Ascending aorta (tissue), 2 donors: Measurements from ENCODE around the gene RGS6. TPM values are rescaled to one million over a fixed set of nuclear protein-coding genes. Genes with fewer than 3 reads are reported as not detected.

Experiments
- DNase-seq, 2 donors: peaks; one replicate each; pipeline ENCODE4 v3.0.0-alpha.2; 2019; ENCODE audit warnings: low spot score in 2 of 2
- H3K27ac ChIP-seq, 2 donors: fragments of 200-600 bp; sonication (generic); one replicate each; pipeline ENCODE4 v1.5.1; 2016 to 2017; ENCODE audit warnings: mild to moderate bottlenecking in 1 of 2
- H3K27me3 ChIP-seq: fragments of 200-600 bp; sonication (generic); one replicate; pipeline ENCODE4 v1.5.1; 2017
- H3K36me3 ChIP-seq, 2 donors: fragments of 200-600 bp; sonication (generic); one replicate each; pipeline ENCODE4 v1.5.1; 2016
- H3K4me1 ChIP-seq, 2 donors: fragments of 200-600 bp; sonication (generic); one replicate each; pipeline ENCODE4 v1.5.1; 2016 to 2017; ENCODE audit warnings: mild to moderate bottlenecking in 1 of 2
- H3K4me3 ChIP-seq, 2 donors: fragments of 200-600 bp; sonication (generic); one replicate each; pipeline ENCODE4 v1.5.1; 2016 to 2017; ENCODE audit warnings: mild to moderate bottlenecking in 1 of 2
- H3K9me3 ChIP-seq, 2 donors: fragments of 200-600 bp; sonication (generic); one replicate each; pipeline ENCODE4 v1.5.1; 2016
- intact Hi-C: fragments of 100-400 bp; cut with DNase I; formaldehyde crosslinking; loops from one replicate; pipeline ENCODE4 v1.15.1; 2023
- total RNA-seq: library from RNA; depleted of rRNA; stranded (reverse); fragments of >200 nt; gene quantifications from one replicate; pipeline ENCODE4 v1.1.0, GENCODE V29; 2016
- TF ChIP-seq, protein P1 (sequence below), 3 experiments: fragments of 200-600 bp in 2 of 3; fragments of 450-650 bp in 1 of 3; sonication (generic) in 2 of 3; IDR thresholded peaks; one replicate each; pipeline ENCODE4 v1.5.1; 2016 to 2019; ENCODE audit warnings: antibody characterized with exemption in 3 of 3, mild to moderate bottlenecking in 1 of 3, moderate library complexity in 1 of 3

Gene RGS6
- total RNA-seq, 1 donor from 2014 or later = 0.11 TPM

DNA sequence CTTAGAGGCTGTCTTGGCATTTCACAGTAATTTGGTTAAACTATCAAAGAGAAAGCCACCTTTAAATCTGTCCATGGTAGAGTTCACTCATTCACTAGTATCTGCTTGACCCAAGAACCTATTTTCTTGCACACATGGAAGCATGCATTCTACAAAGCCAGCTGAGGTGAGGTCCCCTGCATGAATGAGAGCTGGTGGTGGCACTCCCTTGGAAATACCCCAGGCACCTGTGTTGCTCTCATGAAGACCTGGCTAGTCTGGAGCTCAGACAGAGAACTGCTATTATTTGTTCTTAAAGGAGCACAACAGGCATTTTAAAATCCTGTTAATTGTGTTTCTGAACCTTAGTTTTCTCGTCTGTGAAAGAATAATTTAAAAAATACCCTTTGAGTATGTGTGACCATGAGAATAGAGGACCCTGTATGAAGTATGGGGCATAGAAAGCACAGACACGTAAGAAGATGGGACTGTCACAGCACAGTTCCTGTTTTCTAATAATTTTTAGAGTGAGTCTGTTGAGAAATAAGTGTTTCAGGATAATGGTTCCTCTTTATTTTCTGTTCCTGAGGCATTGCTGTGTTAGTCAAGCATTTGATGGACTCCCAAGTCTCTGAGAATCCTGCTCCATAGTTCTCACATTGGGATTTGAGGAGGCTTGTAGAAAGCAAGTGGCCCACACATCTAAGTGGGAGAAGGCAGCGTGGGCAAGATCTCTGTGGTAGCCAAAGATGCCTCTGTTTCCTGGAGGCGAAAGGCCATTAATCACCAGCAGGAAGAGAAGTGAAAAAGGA lies 10.9 kb downstream of the RGS6 start:
- TF ChIP-seq, protein P1, sequence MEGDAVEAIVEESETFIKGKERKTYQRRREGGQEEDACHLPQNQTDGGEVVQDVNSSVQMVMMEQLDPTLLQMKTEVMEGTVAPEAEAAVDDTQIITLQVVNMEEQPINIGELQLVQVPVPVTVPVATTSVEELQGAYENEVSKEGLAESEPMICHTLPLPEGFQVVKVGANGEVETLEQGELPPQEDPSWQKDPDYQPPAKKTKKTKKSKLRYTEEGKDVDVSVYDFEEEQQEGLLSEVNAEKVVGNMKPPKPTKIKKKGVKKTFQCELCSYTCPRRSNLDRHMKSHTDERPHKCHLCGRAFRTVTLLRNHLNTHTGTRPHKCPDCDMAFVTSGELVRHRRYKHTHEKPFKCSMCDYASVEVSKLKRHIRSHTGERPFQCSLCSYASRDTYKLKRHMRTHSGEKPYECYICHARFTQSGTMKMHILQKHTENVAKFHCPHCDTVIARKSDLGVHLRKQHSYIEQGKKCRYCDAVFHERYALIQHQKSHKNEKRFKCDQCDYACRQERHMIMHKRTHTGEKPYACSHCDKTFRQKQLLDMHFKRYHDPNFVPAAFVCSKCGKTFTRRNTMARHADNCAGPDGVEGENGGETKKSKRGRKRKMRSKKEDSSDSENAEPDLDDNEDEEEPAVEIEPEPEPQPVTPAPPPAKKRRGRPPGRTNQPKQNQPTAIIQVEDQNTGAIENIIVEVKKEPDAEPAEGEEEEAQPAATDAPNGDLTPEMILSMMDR (IDR thresholded peaks at IDR 0.05) = no peak
- intact Hi-C loops = no loop called here
- H3K4me1 ChIP-seq = no peaks in the 10 kb centered on the region
- H3K9me3 ChIP-seq = no peaks in the 10 kb centered on the region
- no peak for DNase-seq
- no peak overlapping the region for H3K4me3 ChIP-seq
- H3K27me3 ChIP-seq = no peaks in the 10 kb centered on the region
- no peak overlapping the region for H3K27ac ChIP-seq
- H3K36me3 ChIP-seq = no peaks in the 10 kb centered on the region

DNA sequence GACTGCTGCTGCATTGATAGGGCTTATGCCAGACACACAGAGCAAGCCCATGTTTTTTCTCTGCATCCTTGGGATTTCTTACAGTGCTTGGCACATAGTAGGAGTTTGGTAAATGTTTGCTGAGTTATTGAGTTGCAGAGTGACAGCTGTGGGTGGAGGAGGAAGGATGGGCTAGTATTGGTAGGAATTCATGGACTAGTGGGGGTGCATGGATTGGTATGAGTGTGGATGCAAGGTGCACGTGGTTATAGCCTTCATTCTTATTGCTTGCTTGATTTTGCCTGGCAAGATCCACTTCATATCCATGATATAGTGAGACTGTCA lies 11.4 kb downstream of the RGS6 start:
- Histone ChIP-seq H3K27me3 (no peaks in the 10 kb centered on the region), H3K4me1 (no peaks in the 10 kb centered on the region), H3K9me3 (no peaks in the 10 kb centered on the region), H3K36me3 (no peaks in the 10 kb centered on the region), H3K27ac (no peak overlapping the region), H3K4me3 (no peak overlapping the region)
- no peak for DNase-seq
- intact Hi-C loops = no loop called here
- TF ChIP-seq, protein P1 (IDR thresholded peaks at IDR 0.05) = no peak

DNA sequence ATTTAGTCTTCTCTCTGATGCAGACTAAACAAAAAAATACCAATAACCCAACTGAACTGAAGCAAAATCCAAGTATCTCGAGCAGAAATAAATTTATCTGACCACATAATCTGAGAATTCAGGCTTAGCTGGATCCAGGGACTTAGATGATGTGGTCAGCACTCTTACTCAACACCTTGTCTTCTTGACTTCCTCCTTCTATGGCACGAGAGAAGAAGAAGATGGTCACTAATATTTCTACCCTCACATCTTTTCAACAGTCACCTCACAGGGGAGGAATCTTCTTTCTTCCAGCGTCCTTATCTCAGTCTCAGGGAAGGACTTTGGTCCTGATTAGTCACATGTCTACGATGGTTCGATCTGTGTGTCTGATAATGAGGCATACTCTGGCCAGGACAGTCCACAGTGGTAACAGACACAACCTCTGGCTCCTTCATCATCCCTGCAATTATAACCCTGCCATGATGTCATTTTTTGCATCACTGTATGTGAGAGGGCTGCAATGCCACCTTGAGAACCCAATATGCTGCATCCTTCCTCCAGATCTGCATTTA lies 15.8 kb downstream of the RGS6 start:
- H3K4me1 ChIP-seq = no peaks in the 10 kb centered on the region
- intact Hi-C loops = no loop called here
- H3K4me3 ChIP-seq = no peak overlapping the region
- no peak for DNase-seq
- H3K36me3 ChIP-seq = no peaks in the 10 kb centered on the region
- TF ChIP-seq, protein P1 (IDR thresholded peaks at IDR 0.05) = no peak
- no peaks in the 10 kb centered on the region for H3K27me3 ChIP-seq
- no peaks in the 10 kb centered on the region for H3K9me3 ChIP-seq
- H3K27ac ChIP-seq = no peak overlapping the region

DNA sequence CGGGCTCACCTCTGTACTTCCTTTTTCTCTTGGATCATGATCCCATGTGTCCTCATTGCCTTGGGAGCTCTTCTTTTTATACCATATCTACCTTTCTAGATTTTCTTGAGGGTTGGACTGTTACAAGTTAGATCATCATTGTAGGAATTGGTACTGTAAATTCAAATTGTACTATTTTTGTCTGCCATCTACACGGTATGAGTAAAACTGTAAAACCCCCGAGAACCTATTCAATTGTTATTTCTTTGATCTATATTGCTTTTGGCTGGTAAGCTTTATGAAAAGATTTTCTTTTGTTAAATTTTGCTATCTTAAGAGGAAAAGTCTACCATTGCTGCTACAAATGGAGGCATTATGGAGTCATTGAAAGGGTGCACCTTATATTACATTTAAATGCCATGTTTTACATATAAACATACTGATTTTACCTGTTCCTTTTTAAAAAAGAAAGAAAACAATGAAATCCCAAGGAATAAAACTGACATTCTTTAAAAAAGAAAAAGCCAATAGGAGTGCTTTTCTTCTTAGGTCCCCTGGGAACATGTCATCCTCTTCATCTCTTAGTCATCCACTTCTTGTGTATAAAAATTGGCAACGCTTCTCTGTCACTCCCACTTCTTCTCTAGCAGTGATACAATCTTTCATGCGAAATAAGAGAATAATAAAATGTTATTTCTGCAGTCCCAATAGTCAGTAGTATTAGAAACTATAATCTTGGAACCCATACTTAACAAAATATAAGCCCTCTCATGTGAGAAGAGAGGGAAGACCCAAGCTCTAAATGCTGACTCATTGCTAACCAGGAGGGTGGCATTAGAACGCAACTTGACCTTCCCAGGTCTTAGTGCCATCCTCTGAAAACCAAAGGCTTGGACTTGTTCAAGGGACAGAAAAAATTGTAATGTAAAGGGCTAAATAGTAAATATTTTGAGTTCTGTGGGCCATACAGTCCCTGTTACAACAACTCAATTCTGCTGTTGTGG lies 20.4 kb downstream of the RGS6 start:
- Histone ChIP-seq H3K36me3 (no peaks in the 10 kb centered on the region), H3K4me1 (no peaks in the 10 kb centered on the region), H3K27ac (no peak overlapping the region), H3K27me3 (no peaks in the 10 kb centered on the region), H3K9me3 (no peaks in the 10 kb centered on the region), H3K4me3 (no peak overlapping the region)
- TF ChIP-seq, protein P1 (IDR thresholded peaks at IDR 0.05) = no peak
- no peak for DNase-seq
- intact Hi-C loops = no loop called here

DNA sequence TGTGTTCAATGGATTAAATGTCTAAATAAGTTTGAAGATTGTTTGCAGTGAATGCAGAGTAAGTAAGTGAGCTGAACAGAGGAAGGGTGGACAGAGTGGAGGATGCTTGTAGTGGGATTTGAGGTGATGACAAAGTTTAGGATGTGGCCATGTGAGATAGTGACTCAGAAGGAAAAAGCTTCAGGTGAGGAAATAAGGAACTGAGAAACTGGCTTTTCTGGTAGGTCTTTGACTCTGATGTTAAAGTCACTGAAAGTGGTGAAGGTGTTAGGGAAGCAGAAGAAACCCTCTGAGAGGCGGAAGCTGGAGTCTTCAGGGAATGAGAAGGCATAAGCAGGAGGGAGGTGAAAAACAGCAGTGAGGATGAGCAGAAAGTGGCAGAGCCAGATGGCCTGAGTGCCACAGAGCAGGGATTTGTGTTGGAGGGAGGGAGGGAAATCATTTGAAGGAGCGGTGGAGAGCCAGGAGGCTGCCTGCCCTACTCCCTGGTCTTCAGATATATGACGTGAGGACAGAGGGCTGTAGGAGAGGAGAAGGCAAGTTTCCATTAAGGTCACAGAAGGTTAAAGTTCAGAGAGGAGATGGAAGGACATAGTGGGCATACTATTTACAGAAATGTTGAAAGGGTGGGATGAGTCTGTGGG lies 24.8 kb downstream of the RGS6 start:
- no peaks in the 10 kb centered on the region for H3K9me3 ChIP-seq
- H3K4me1 ChIP-seq = no peaks in the 10 kb centered on the region
- TF ChIP-seq, protein P1 (IDR thresholded peaks at IDR 0.05) = no peak
- DNase-seq = no peak
- intact Hi-C loops = no loop called here
- no peak overlapping the region for H3K27ac ChIP-seq
- H3K36me3 ChIP-seq = no peaks in the 10 kb centered on the region
- no peaks in the 10 kb centered on the region for H3K27me3 ChIP-seq
- no peak overlapping the region for H3K4me3 ChIP-seq
